HCT116 (cell line): ENCODE data around the gene PIP4K2A. TPM values are rescaled to one million over a fixed set of nuclear protein-coding genes. Genes with fewer than 3 reads are reported as not detected.

Experiments used
- ATAC-seq: fragments of 200-7000 bp; cut with Tn5 transposase; 2 replicates; pipeline ENCODE4 v1.9.1; 2020; ENCODE audit warnings: mild to moderate bottlenecking, moderate library complexity
- BruUV-seq: library from RNA; stranded (reverse); fragments of 400-500 nt; replicated peaks from 2 replicates; lab custom pipeline; 2021; lab: Mats Ljungman, UMichigan
- CTCF ChIA-PET: fragments of 300-600 bp; sonication (Branson Sonifier 250); formaldehyde crosslinking; loops from one replicate; lab custom pipeline; 2021; ENCODE audit warnings: antibody characterized with exemption; lab: Charles Lee
- POLR2A ChIA-PET: fragments of 300-600, 350-600 bp; sonication (Branson Sonifier 250); formaldehyde crosslinking; loops from one replicate; lab custom pipeline; 2021; ENCODE audit warnings: antibody characterized with exemption; lab: Charles Lee
- RAD21 ChIA-PET, 2 experiments: fragments of 300-600 bp; sonication (Branson Sonifier 250); formaldehyde crosslinking; loops; one replicate each; lab custom pipeline; 2023; ENCODE audit warnings: low total read pairs in 2 of 2; ENCODE audit not compliant: uncharacterized antibody in 2 of 2, unreplicated experiment in 2 of 2, low non-redundant PET in 1 of 2; lab: Charles Lee
- DNase-seq: peaks from one replicate; pipeline ENCODE4 v3.0.0-alpha.2; 2010; ENCODE audit warnings: low read depth, low spot score
- H2AFZ ChIP-seq: fragments of 200-600 bp; shearing (Covaris generic), sonication (generic); 2 replicates; pipeline ENCODE4 v1.6.1; 2017; ENCODE audit warnings: low read depth, mixed run types, mixed read lengths, antibody characterized with exemption, low read length; ENCODE audit not compliant: poor library complexity, severe bottlenecking
- H3K27ac ChIP-seq: 2 replicates; pipeline ENCODE4 v1.5.1; 2012; ENCODE audit warnings: low read depth, low read length
- H3K27me3 ChIP-seq: fragments of 200-600 bp; sonication (generic); 2 replicates; pipeline ENCODE4 v1.6.1; 2016; ENCODE audit warnings: mixed run types, low read length, mixed read lengths; ENCODE audit not compliant: insufficient read depth
- H3K36me3 ChIP-seq, 2 experiments: fragments of 200-500 bp in 1 of 2; fragments of 200-600 bp in 1 of 2; sonication (Bioruptor generic) in 1 of 2; sonication (generic) in 1 of 2; 2 replicates each; pipeline versions ENCODE4 v1.5.1 to v1.6.1; 2014 to 2016; ENCODE audit warnings: low read length in 2 of 2, inconsistent platforms in 1 of 2, mixed read lengths in 1 of 2, mixed run types in 1 of 2; ENCODE audit not compliant: insufficient read depth in 2 of 2, control insufficient read depth in 1 of 2
- H3K4me1 ChIP-seq, 2 experiments: fragments of 200-600 bp in 1 of 2; sonication (generic) in 1 of 2; 2 replicates each; pipeline versions ENCODE4 v1.5.1 to v1.6.1; 2012 to 2017; ENCODE audit warnings: low read length in 2 of 2, inconsistent platforms in 1 of 2, mild to moderate bottlenecking in 1 of 2, mixed read lengths in 1 of 2, mixed run types in 1 of 2, moderate library complexity in 1 of 2; ENCODE audit not compliant: insufficient read depth in 2 of 2, control insufficient read depth in 1 of 2
- H3K4me2 ChIP-seq: fragments of 200-600 bp; sonication (generic); 2 replicates; pipeline ENCODE4 v1.6.1; 2017; ENCODE audit warnings: mixed run types, low read length, mixed read lengths
- H3K4me3 ChIP-seq, 2 experiments: fragments of 200-600 bp in 1 of 2; sonication (generic) in 1 of 2; replicated peaks in 1 of 2; 2 replicates each; pipeline ENCODE4 v1.5.1; 2011 to 2016; ENCODE audit warnings: low read length in 2 of 2, control low read depth in 1 of 2, low read depth in 1 of 2, mild to moderate bottlenecking in 1 of 2, mixed read lengths in 1 of 2, mixed run types in 1 of 2
- H3K79me2 ChIP-seq: fragments of 200-600 bp; sonication (generic); 2 replicates; pipeline ENCODE4 v1.6.1; 2017; ENCODE audit warnings: mild to moderate bottlenecking, mixed run types, low read length, moderate library complexity, mixed read lengths; ENCODE audit not compliant: insufficient read depth
- H3K9ac ChIP-seq: fragments of 200-600 bp; sonication (generic); 2 replicates; pipeline ENCODE4 v1.6.1; 2016; ENCODE audit warnings: low read length, mixed read lengths
- H3K9me2 ChIP-seq: fragments of 200-600 bp; sonication (generic), shearing (Covaris generic); 2 replicates; pipeline ENCODE4 v1.6.1; 2017; ENCODE audit warnings: mixed run types, mild to moderate bottlenecking, moderate library complexity; ENCODE audit not compliant: insufficient read depth
- H3K9me3 ChIP-seq, 2 experiments: fragments of 200-500 bp in 1 of 2; fragments of 200-600 bp in 1 of 2; sonication (Bioruptor generic) in 1 of 2; sonication (generic) in 1 of 2; 2 replicates each; pipeline ENCODE4 v1.6.1; 2014 to 2017; ENCODE audit warnings: low read length in 2 of 2, mixed read lengths in 2 of 2, inconsistent platforms in 1 of 2, low read depth in 1 of 2, mild to moderate bottlenecking in 1 of 2, mixed run types in 1 of 2, moderate library complexity in 1 of 2; ENCODE audit not compliant: control insufficient read depth in 1 of 2, insufficient read depth in 1 of 2
- H4K20me1 ChIP-seq: fragments of 200-600 bp; sonication (generic), shearing (Covaris generic); 2 replicates; pipeline ENCODE4 v1.6.1; 2017; ENCODE audit warnings: mixed run types, mild to moderate bottlenecking, moderate library complexity; ENCODE audit not compliant: insufficient read depth
- CEBPB ChIP-seq: IDR thresholded peaks from 2 replicates; pipeline ENCODE4 v1.6.1; 2012; ENCODE audit warnings: low read depth
- EGR1 ChIP-seq: IDR thresholded peaks from 2 replicates; pipeline ENCODE4 v1.6.1; 2012; ENCODE audit warnings: low read depth
- ELF1 ChIP-seq: IDR thresholded peaks from 2 replicates; pipeline ENCODE4 v1.6.1; 2012; ENCODE audit warnings: low read depth, borderline replicate concordance
- EZH2 ChIP-seq: fragments of 200-600 bp; sonication (generic); IDR thresholded peaks from 2 replicates; pipeline ENCODE4 v1.6.1; 2017; ENCODE audit warnings: antibody characterized with exemption, mixed run types
- EZH2phosphoT487 ChIP-seq: fragments of 200-600 bp; IDR thresholded peaks from 2 replicates; pipeline ENCODE4 v1.6.1; 2018; ENCODE audit warnings: antibody characterized with exemption, borderline replicate concordance
- FOSL1 ChIP-seq: IDR thresholded peaks from 2 replicates; pipeline ENCODE4 v1.6.1; 2012; ENCODE audit warnings: low read depth
- JUND ChIP-seq: IDR thresholded peaks from 2 replicates; pipeline ENCODE4 v1.6.1; 2012
- POLR2A ChIP-seq: IDR thresholded peaks from 2 replicates; pipeline ENCODE4 v1.7.0; 2011; ENCODE audit warnings: borderline replicate concordance; ENCODE audit not compliant: insufficient read depth, insufficient read length; ENCODE audit errors: extremely low read depth
- POLR2AphosphoS5 ChIP-seq: IDR thresholded peaks from 2 replicates; pipeline ENCODE4 v1.6.1; 2011; ENCODE audit warnings: mild to moderate bottlenecking, low read depth, low read length, moderate library complexity
- RAD21 ChIP-seq: IDR thresholded peaks from 2 replicates; pipeline ENCODE4 v1.6.1; 2012; ENCODE audit warnings: low read depth, mild to moderate bottlenecking
- SIN3A ChIP-seq: IDR thresholded peaks from 2 replicates; pipeline ENCODE4 v1.6.1; 2012; ENCODE audit warnings: low read depth
- SP1 ChIP-seq: IDR thresholded peaks from 2 replicates; pipeline ENCODE4 v1.6.1; 2012; ENCODE audit warnings: low read depth
- TCF7L2 ChIP-seq: IDR thresholded peaks from 2 replicates; pipeline ENCODE4 v1.7.0; 2011; ENCODE audit warnings: borderline replicate concordance, inconsistent platforms; ENCODE audit not compliant: insufficient read depth, insufficient read length; ENCODE audit errors: extremely low read depth
- ZFX ChIP-seq: fragments of 450-650 bp; IDR thresholded peaks from 2 replicates; pipeline ENCODE4 v1.6.1; 2017
- ZNF274 ChIP-seq: fragments of 200-500 bp; sonication (Bioruptor generic); IDR thresholded peaks from 2 replicates; pipeline ENCODE4 v1.6.1; 2014; ENCODE audit warnings: mild to moderate bottlenecking, low read depth, low read length, inconsistent platforms
- intact Hi-C: fragments of 100-400 bp; cut with micrococcal nuclease; formaldehyde crosslinking; loops from 2 replicates; pipeline ENCODE4 v1.10.0; 2022
- total RNA-seq: library from RNA; stranded (reverse); gene quantifications from one replicate; pipeline ENCODE4 v1.2.1, GENCODE V29; 2021; ENCODE audit not compliant: unreplicated experiment
- TF ChIP-seq, protein P1 (sequence below): IDR thresholded peaks from 2 replicates; pipeline ENCODE4 v1.6.1; 2012
- TF ChIP-seq, protein P2 (sequence below): IDR thresholded peaks from 2 replicates; pipeline ENCODE4 v1.6.1; 2012; ENCODE audit warnings: low read depth
- TF ChIP-seq, protein P3 (sequence below), 3 experiments: fragments of 200-600 bp in 1 of 3; sonication (generic) in 1 of 3; IDR thresholded peaks in 2 of 3; conservative IDR thresholded peaks in 1 of 3; 2 replicates each; pipeline ENCODE4 v1.5.1; 2012 to 2017; ENCODE audit warnings: low read depth in 2 of 3, low read length in 2 of 3, antibody characterized with exemption in 1 of 3, borderline replicate concordance in 1 of 3, control low read depth in 1 of 3, mild to moderate bottlenecking in 1 of 3, mixed read lengths in 1 of 3, mixed run types in 1 of 3, moderate library complexity in 1 of 3; ENCODE audit not compliant: insufficient read depth in 1 of 3

PIP4K2A gene
- total RNA-seq, 1 experiment from 2014 or later = 41.9 TPM

DNA sequence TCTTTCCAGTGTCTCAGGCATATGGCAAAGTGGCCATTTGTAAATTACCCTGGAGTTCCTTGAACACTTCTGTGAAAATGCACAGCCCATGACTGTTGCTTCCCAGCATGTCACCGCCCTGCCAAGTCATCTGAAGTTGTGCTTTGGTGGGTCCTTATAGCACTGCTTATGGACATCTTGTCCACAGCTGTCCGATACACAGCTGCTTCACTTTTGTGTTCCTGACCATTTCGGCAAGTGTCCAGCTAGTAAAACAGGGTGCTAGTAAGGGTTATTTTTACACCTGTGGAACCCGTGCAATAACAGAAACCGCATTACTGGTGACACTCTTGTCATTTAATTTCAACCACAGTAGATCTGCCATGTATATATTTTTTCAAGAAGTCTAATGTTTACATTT lies 29.7 kb downstream of the PIP4K2A start:
- ATAC-seq = no peak

More for the DNA sequence above, 29.7 kb downstream of the PIP4K2A start:
- intact Hi-C loops = no loop called here
- BruUV-seq = no TSS peak
- ChIA-PET CTCF (no interaction called here), RAD21 (no interaction called here), POLR2A (interaction anchor here (0.6 kb wide), 1 partner anchor 1233 kb away, joined by 3 read pairs; no protein-coding TSS in a partner anchor)
- no peaks in the 10 kb centered on the region for H3K36me3 ChIP-seq
- peaks cover 30% of the 10 kb centered on the region; the same call in 1 of the 2 replicates for H4K20me1 ChIP-seq
- H3K27me3 ChIP-seq = no peaks in the 10 kb centered on the region
- H3K79me2 ChIP-seq = peaks cover 99% of the 10 kb centered on the region
- H3K9ac ChIP-seq = no peak overlapping the region
- H3K9me2 ChIP-seq = no peaks in the 10 kb centered on the region
- no peak overlapping the region for H3K4me3 ChIP-seq
- H3K27ac ChIP-seq = no peak overlapping the region
- no peaks in the 10 kb centered on the region for H3K9me3 ChIP-seq
- DNase-seq = no peak
- H2AFZ ChIP-seq = no peak overlapping the region
- peaks cover 50 to 73% of the 10 kb centered on the region in 2 experiments for H3K4me1 ChIP-seq
- TF ChIP-seq, protein P1, sequence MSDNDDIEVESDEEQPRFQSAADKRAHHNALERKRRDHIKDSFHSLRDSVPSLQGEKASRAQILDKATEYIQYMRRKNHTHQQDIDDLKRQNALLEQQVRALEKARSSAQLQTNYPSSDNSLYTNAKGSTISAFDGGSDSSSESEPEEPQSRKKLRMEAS = no peak
- TF ChIP-seq ZFX (no peak), EZH2 (no peak), POLR2A (no peak), SP1 (no peak), ZNF274 (no peak), EGR1 (no peak), EZH2phosphoT487 (no peak), RAD21 (no peak), FOSL1 (no peak), TCF7L2 (no peak), CEBPB (no peak), POLR2AphosphoS5 (no peak), ELF1 (no peak), SIN3A (no peak), JUND (no peak)
- TF ChIP-seq, protein P2, sequence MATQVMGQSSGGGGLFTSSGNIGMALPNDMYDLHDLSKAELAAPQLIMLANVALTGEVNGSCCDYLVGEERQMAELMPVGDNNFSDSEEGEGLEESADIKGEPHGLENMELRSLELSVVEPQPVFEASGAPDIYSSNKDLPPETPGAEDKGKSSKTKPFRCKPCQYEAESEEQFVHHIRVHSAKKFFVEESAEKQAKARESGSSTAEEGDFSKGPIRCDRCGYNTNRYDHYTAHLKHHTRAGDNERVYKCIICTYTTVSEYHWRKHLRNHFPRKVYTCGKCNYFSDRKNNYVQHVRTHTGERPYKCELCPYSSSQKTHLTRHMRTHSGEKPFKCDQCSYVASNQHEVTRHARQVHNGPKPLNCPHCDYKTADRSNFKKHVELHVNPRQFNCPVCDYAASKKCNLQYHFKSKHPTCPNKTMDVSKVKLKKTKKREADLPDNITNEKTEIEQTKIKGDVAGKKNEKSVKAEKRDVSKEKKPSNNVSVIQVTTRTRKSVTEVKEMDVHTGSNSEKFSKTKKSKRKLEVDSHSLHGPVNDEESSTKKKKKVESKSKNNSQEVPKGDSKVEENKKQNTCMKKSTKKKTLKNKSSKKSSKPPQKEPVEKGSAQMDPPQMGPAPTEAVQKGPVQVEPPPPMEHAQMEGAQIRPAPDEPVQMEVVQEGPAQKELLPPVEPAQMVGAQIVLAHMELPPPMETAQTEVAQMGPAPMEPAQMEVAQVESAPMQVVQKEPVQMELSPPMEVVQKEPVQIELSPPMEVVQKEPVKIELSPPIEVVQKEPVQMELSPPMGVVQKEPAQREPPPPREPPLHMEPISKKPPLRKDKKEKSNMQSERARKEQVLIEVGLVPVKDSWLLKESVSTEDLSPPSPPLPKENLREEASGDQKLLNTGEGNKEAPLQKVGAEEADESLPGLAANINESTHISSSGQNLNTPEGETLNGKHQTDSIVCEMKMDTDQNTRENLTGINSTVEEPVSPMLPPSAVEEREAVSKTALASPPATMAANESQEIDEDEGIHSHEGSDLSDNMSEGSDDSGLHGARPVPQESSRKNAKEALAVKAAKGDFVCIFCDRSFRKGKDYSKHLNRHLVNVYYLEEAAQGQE = no peak
- TF ChIP-seq, protein P3, sequence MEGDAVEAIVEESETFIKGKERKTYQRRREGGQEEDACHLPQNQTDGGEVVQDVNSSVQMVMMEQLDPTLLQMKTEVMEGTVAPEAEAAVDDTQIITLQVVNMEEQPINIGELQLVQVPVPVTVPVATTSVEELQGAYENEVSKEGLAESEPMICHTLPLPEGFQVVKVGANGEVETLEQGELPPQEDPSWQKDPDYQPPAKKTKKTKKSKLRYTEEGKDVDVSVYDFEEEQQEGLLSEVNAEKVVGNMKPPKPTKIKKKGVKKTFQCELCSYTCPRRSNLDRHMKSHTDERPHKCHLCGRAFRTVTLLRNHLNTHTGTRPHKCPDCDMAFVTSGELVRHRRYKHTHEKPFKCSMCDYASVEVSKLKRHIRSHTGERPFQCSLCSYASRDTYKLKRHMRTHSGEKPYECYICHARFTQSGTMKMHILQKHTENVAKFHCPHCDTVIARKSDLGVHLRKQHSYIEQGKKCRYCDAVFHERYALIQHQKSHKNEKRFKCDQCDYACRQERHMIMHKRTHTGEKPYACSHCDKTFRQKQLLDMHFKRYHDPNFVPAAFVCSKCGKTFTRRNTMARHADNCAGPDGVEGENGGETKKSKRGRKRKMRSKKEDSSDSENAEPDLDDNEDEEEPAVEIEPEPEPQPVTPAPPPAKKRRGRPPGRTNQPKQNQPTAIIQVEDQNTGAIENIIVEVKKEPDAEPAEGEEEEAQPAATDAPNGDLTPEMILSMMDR (IDR thresholded peaks at IDR 0.05 in 2 of 3, conservative IDR thresholded peaks at IDR 0.05 in 1 of 3; ENCODE audit: borderline replicate concordance in 1 of 3, insufficient read depth in 1 of 3, low read depth in 2 of 3, low read length in 2 of 3) = no peak
- peak overlapping the region; percentile 69; the same call in 1 of the 2 replicates for H3K4me2 ChIP-seq
